Activated T-cell treated with anti-CD3 and anti-CD28 coated beads for 48 hours (primary cell): ENCODE data around the gene FLYWCH1.

Experiments used
- DNase-seq: peaks from one replicate; pipeline ENCODE4 v3.0.0-alpha.2; 2020; ENCODE audit warnings: low read depth

The FLYWCH1 gene

GRCh38 chr16:2898831-2899563 lies 12.7 kb upstream of the FLYWCH1 start:
- DNase-seq, result no peak

DNA sequence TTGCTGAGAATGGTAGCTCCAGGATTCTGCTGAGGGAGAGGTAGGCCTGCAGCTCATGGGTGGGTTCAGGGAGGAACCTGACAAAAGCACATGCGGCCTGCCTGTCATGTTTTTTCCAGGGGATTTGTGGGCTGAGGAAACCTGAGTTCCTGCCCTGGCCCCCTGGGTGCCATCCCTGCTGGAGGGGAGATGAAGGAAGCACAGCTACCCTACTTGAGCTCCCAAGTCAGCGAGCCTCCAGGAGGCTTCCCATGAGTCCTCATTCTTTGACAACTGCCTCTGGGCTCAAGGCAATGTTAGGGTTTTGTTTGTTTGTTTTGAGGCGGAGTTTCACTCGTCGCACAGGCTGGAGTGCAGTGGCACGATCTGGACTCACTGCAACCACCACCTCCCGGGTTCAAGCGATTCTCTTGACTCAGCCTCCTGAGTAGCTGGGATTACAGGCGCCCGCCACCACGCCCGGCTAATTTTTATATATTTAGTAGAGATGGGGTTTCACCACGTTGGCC lies 12.1 kb upstream of the FLYWCH1 start:
- no peak for DNase-seq

GRCh38 chr16:2900526-2901075 lies 11.1 kb upstream of the FLYWCH1 start:
- no peak for DNase-seq

DNA sequence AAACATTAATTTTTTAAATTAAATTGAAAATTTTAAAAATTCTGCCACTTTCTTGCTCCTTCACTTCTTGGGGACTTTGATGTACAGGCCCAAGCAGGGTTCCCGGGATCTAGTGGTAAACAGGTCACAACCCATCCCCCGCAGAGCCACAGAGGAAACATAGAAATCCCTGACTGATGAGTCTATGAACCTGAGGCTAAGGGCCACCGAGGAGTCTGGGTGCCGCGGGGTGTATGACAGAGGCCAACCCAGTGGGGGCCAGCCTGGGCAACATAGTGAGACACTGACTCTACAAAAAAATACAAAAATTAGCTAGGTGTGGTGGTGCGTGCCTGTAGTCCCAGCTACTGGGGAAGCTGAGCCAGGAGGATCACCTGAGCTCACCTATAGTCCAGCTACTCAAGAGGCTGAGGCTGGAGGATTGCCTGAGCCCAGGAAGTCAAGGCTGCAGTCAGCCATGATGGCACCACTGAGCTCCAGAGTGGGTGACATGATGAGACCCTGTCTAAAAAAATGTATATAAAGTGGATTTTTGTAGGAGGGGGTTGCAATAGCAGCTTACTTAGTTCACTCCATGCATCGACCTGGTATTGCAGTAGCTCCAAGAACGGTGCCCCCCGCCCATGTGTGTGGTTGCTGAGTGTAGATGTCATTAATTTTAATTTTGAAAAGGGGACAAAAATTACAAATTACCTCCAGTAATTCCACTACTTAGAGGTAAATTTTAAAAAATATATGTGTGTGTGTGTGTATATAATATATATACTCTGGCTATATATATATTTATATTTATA lies 9.2 kb upstream of the FLYWCH1 start:
- no peak for DNase-seq

GRCh38 chr16:2904100-2904921 lies 7.4 kb upstream of the FLYWCH1 start:
- DNase-seq, result peak; percentile 78

DNA sequence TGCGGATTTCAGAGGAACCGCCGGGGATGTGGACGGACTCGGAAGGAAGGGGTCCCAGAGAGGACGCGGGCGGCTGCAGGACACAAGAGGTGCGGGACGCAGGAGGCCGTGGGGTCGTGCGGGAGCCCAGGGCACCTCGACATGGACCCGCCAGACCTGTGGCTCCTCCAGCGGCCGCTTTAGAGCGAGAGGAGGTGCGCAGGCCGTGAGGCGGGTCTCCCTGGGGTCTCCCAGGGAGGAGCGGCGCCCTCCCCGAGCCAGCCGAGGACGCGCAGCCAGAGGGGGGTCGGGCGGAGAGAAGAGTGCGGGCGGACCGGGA lies 6.8 kb upstream of the FLYWCH1 start:
- no peak for DNase-seq

GRCh38 chr16:2905241-2905987 lies 6.3 kb upstream of the FLYWCH1 start:
- peak; percentile 98 for DNase-seq

DNA sequence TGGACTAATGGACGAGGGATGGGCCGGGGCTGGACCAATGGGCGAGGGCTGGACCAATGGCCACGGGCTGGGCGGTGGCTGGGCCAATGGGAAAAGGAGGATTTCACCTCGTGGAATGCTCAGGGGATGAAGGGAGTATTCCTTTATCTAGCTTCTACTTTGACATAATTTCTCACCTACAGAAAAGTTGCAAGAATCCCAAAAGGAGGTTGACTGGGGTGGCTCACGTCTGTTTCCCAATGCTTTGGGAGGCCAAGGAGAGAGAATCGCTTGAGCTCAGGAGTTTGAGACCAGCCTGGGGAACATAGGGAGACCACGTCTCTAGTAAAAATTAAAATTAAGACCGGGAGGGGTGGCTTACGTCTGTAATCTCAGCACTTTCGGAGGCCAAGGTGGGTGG lies 5.7 kb upstream of the FLYWCH1 start:
- no peak for DNase-seq

DNA sequence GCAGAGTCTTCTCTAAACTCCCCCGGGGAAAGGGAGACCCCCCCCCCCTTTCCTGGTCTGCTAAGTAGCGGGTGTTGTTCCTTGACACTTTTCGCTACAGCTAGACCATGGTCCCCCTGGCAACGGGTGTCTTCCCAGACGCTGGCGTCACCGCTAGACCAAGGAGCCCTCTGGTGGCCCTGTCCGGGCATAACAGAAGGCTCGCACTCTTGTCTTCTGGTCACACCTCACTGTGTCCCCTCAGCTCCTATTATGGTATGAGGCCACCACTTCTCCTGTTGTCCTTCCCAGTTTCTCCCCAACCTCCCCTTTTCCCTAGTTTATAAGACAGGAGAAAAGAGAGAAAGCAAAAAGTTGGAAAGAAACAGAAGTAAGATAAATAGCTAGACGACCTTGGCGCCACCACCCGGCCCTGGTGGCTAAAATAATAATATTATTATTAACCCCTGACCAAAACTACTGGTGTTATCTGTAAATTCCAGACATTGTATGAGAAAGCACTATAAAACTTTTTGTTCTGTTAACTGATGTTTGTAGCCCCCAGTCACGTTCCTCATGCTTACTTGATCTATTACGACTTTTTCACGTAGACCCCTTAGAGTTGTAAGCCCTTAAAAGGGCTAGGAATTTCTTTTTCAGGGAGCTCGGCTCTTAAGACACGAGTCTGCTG lies 4.5 kb upstream of the FLYWCH1 start:
- peak; percentile 37 for DNase-seq

DNA sequence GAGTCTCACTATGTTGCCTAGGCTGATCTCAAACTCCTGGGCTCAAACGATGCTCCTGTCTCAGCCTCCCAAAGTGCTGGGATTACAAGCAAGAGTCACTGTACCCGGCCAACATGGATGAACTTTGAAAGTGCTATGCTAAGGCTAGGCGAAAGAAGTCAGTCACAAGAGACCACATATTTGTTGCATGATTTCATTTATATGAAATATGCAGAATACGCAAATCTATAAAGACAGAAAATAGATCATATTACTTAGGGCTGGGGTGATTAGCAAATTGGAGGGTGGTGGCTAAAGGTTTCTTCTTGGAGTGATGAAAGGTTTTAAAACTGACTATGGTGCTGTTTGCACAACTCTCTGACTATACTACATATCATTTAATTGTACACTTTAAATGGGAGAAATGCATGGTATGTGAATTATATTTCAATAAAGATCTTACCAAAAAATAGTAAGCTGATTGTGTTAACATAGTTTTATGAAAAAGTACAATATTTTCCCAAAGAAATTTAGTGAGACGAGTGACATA lies 1.2 kb upstream of the FLYWCH1 start:
- no peak for DNase-seq

- peak; percentile 21 for DNase-seq
Measured at GRCh38 chr16:2912330-2913199, 834 bp downstream of the FLYWCH1 start.

DNA sequence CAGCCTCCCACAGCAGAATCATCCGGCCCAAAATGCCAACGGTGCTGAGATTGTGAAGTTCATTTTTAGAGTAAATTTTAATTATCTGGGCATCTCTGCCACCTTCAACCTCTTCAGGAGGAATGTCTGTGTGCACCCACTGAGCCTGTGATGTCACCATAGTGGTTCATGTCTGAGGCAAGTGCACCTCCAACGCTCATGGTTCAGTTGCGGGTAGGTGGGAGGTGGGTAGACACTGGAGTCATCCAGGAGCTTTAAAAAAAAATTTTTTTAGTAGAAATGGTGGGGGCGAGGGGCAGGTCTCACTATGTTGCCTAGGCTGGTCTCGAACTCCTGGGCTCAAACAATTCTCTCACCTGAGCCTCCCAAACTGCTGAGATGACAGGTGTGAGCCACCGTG lies 1.9 kb downstream of the FLYWCH1 start:
- DNase-seq, result no peak

DNA sequence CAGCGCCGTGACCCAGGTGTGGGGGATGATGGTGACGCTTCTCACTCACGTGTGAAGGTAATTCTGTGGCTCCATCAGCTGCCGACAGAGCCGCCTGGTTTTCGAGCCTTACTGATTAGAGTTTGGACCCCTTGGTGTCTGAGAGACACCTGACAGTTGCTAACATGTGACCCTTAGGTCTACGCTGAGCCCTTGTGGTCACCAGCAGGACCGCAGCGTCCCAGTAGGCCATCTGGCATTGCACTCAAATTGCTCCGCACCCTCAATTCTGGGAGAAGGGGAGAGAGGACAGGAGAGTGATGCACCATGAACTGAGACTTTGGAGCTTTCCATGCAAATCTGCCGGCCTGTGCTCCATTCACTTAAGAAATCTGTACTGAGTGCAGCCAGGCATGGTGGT lies 2.5 kb downstream of the FLYWCH1 start:
- no peak for DNase-seq

DNA sequence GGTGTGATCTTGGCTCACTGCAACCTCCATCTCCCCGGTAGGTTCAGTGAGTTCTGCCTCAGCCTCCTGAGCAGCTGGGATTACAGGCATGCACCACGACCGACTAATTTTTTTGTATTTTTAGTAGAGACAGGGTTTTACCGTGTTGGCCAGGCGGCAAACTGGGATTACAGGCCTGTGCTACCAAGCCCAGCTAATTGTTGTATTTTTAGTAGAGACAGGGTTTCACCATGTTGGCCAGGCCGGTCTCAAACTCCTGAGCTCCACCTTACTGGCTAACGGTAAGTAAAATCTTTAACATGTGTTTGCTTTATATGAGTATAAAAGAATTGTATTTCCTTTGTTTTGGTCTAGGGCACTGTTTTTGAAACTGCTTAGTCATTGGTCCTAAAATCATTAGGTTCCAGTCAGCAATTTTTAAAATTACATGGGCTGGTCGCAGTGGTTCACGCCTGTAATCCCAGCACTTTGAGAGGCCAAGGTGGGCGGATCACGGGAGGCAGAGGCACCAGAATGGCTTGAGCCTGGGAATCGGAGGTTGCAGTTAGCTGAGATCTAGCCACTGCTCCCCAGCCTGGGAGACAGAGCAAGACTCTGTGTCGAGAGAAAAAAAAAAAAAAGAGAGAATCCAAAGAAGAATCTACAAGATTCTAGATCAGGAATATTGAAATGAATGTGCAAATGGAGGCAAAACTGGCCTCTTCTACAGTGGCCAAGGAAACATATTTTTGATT lies 3.6 kb downstream of the FLYWCH1 start:
- no peak for DNase-seq

DNA sequence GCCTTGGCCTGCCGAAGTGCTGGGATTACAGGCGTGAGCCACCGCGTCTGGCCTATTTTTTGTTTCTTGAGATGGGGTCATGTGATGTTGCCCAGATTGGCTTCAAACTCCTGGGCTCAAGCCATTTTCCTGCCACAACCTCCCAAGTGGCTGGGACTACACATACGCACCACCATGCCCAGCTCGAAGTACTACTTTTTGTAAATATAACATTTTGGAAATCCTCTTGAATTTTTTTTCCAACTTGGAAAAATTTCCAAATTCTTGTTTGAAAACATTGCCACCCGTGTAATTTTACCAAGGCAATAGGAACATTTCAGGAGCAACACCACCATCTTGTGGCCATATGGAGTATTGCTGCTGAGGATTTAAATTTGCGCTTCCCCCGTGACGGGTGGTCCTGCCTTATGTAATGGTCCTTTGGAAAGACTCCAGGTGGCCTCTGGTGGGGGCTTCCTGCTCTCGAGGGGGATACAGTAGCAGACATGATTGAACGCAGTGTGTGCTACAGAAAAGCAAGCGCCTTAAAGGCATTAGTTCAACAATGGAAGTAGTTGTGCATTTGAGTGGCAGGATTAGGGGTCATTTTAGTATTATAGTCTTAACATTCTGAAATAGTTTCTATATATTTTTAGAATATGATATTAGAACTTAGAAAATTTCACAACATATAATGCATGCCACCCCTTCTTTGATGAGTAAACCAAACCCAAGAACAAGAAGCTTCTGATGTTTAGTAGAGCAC lies 8.0 kb downstream of the FLYWCH1 start:
- DNase-seq, result peak; percentile 36

DNA sequence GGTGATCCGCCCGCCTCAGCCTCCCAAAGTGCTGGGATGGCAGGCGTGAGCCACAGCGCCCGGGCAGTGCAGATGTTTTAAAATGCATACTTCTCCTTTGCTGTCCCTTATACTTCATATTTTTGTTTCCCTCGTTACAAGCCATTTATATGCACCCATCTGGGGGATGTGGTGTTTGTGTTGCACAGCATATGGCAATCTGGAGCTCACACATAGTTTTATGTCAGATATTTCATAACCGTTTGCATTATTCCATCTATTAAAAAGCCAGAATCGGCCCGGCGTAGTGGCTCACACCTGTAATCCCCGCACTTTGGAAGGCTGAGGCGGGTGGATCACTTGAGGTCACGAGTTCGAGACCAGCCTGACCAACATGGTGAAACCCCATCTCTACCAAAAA lies 11.8 kb downstream of the FLYWCH1 start:
- no peak for DNase-seq

- DNase-seq, result no peak
Measured at GRCh38 chr16:2924901-2925755, 13.4 kb downstream of the FLYWCH1 start.
